HG03378 (cell line): Measurements from ENCODE around the gene KAT6B.
"Not testable (repeated sequence)": the region's sequence is repeated elsewhere in the genome, so short reads cannot be mapped to it uniquely, and the experiment has no call there.

Source experiments
- ATAC-seq: cut with Tn5 transposase; IDR thresholded peaks from one replicate; pipeline ENCODE4 v1.9.1; 2021; ENCODE audit warnings: mild to moderate bottlenecking, moderate library complexity; ENCODE audit not compliant: unreplicated experiment

Gene KAT6B

DNA sequence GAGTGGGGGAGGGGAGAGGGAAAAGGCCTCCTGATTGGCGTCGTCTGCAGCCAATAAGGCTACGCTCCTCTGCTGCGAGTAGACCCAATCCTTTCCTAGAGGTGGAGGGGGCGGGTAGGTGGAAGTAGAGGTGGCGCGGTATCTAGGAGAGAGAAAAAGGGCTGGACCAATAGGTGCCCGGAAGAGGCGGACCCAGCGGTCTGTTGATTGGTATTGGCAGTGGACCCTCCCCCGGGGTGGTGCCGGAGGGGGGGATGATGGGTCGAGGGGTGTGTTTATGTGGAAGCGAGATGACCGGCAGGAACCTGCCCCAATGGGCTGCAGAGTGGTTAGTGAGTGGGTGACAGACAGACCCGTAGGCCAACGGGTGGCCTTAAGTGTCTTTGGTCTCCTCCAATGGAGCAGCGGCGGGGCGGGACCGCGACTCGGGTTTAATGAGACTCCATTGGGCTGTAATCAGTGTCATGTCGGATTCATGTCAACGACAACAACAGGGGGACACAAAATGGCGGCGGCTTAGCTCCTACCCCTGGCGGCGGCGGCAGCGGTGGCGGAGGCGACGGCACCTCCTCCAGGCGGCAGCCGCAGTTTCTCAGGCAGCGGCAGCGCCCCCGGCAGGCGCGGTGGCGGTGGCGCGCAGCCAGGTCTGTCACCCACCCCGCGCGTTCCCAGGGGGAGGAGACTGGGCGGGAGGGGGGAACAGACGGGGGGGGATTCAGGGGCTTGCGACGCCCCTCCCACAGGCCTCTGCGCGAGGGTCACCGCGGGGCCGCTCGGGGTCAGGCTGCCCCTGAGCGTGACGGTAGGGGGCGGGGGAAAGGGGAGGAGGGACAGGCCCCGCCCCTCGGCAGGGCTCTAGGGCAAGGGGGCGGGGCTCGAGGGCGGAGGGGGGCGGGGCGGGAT is at the start of gene KAT6B:
Gene KAT6B (plus strand): TSS at position 459 of the 903 bp plus-strand sequence. CDS start 16,258 bp downstream, outside the sequence.
- peak; percentile 95 for ATAC-seq

- ATAC-seq, result no peak
Measured at GRCh38 chr10:74778436-74779094, 47.8 kb upstream of the KAT6B start.

DNA sequence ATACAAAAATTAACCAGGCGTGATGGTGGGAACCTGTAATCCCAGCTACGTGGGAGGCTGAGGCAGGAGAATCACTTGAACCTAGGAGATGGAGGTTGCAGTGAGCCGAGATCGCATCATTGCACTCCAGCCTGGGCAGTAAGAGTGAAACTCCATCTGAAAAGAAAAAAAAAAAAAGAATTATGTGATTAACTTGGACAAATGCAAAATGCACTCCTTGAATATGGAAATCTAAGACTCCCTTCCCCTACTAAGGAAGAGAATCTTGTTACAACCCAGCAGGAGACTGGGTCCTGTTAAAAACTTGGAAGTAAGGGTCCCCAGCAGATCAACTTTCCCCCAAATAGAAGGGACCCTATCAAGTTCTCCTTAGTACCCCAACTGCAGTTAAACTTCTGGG is 44.5 kb upstream of the KAT6B start:
- ATAC-seq, result not testable (repeated sequence)

GRCh38 chr10:74784462-74784861 is 41.9 kb upstream of the KAT6B start:
- ATAC-seq, result no peak

GRCh38 chr10:74786126-74786525 is 40.3 kb upstream of the KAT6B start:
- ATAC-seq, result no peak

GRCh38 chr10:74787457-74787856 is 38.9 kb upstream of the KAT6B start:
- ATAC-seq, result no peak

- not testable (repeated sequence) for ATAC-seq
Measured at GRCh38 chr10:74791979-74792378, 34.4 kb upstream of the KAT6B start.

- no peak for ATAC-seq
Measured at GRCh38 chr10:74792726-74793125, 33.7 kb upstream of the KAT6B start.

DNA sequence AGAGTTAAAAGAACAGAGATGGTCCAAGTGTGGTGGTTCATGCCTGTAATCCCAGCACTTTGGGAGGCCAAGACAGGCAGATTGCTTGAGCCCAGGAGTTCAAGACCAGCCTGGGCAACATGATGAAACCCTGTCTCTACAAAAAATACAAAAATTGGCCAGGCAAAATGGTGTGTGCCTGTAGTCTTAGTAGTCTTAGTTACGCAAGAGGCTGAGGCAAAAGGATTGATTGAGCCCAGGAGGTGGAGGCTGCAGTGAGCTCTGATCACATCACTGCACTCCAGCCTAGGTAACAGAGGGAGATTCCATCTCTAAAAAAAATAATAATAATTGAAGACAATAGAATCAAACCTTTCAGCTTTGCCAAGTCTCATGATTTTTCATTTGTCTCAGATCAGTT is 33.2 kb upstream of the KAT6B start:
- ATAC-seq, result not testable (repeated sequence)

DNA sequence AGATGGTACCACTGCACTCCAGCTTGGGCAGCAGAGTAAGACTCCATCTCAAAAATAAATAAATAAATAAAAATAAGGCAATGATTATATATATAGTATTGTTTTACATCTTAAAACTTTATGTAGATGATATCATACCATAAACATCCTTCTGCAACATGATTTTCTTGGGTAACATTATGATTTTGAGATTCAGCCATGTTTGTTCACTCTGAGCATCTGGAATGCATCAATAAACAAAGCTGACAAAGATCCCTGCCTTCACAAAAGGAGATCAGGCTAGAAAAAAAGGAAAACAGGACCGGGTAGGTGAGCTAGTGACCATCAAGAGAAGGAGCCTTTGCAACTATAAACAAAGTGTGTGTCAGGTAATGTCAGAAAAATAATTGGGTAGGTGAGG is 31.9 kb upstream of the KAT6B start:
- no peak for ATAC-seq

DNA sequence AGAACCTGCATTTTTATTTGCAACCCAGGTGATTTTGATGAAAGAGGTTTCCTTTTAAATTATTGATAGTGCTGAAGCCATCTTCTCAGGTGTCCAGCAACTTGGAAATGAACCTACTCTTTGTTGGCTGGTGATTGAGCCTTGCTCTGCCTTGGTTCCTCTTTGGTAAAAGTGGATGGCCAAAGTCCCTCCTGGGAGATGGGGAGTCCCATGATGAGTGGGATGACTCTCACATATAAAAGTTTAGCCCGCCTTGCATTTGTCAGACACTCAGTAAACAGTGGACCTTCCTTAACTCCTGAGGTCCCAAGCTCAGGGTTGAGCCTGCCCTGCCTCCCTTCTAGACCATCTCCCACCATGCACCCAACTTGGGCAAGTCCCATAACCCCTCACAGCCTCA is 28.9 kb upstream of the KAT6B start:
- no peak for ATAC-seq

DNA sequence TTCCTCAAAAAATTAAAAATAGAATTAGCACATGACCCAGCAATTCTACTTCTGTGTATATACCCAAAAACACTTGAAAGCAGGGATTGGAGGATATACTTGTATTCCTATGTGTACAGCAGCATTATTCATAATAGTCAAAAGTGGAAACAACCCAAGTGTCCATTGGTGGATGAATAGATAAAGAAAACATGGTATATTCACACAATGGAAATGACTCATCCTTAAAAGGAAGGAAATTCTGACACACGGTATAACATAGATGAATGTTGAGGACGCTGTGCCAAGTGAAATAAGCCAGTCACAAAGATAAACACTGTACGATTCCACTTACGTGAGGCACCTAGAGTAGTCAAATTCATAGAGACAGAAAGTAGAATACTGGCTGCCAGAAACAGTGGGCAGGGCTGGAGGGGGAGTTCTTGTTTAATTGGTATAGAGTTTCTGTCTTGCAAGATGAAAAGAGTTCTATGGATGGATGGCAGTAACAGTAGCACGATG is 26.6 kb upstream of the KAT6B start:
- no peak for ATAC-seq

DNA sequence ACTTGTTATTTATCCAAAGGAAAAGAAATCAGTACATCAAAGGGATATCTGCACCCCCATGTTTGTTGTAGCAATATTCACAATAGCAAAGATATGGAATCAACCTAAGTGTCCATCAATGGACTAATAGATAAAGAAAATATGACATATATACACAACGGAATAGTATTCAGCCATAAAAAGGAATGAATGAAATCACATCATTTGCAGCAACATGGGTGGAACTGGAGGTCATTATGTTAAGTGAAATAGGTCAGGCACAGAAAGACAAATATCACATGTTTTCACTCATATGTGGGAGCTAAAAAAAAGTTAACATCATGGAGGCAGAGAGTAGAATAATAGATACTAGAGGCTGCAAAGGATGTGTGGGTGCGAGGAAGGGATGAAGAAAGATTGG is 25.0 kb upstream of the KAT6B start:
- ATAC-seq, result no peak

GRCh38 chr10:74808501-74808900 is 17.9 kb upstream of the KAT6B start:
- no peak for ATAC-seq

DNA sequence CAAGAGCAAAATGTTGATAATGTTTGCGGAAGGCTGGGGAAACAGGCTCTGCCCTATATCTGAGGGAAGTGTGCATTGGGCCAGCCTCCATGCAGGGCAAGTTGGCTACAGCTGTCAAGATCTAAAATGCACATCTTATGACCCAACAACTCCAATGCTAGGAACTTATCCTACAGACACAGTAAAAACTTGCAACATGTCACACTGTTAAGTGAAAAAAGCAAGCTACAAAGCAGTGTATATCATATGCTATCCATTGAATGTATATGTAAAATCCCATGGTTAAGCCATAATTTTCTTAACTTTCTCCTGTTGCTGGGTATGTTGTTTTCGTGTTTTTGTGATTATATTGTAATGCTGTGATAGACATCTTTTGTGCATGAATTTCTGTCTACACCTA is 16.3 kb upstream of the KAT6B start:
- no peak for ATAC-seq

DNA sequence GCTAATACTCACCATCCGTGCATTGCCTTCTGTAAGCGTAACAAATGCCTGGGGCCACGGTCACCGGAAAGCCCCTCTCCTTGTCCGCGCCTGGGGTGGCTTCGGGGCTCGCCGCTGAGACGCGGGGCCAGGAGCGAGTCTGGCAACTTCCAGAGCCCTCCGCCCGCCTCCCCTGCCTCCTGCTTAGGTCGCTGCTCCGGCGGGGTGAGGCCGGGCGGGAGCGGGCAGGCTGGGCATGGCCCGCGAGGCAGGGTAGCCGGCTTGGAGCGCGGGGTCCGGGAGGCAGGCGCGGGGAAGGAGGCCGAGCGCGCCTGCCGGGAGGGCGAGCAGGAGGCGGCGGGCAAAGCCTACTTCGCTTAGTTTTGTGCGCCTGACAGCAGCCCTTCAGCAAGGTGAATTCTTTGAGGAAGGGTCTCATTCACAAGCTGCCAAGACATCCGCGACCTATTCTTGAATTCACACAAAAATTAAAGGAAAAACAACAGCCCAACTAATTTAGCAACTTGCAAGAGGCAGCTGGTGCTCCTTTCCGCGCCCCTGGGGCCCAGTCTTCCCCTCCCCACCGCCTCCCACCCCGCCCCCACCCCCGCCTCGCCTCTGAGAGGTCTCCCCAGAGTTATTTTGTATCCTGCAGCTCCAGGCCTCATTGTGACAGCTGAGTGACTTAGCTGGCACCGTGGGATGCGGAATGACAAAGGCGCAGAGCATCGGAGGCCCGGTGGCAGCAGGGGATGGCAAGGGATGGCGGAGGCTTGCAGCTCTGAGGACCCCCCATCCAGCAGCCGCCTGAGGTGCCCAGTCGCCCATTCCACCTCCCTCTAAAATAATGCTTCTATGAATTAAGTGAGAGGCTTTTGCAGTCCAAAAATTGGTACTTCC is 12.8 kb upstream of the KAT6B start:
- ATAC-seq, result no peak

- ATAC-seq, result no peak
Measured at GRCh38 chr10:74814797-74815196, 11.6 kb upstream of the KAT6B start.

GRCh38 chr10:74816824-74817498 is 9.4 kb upstream of the KAT6B start:
- no peak for ATAC-seq

GRCh38 chr10:74821501-74821900 is 4.9 kb upstream of the KAT6B start:
- ATAC-seq, result no peak

DNA sequence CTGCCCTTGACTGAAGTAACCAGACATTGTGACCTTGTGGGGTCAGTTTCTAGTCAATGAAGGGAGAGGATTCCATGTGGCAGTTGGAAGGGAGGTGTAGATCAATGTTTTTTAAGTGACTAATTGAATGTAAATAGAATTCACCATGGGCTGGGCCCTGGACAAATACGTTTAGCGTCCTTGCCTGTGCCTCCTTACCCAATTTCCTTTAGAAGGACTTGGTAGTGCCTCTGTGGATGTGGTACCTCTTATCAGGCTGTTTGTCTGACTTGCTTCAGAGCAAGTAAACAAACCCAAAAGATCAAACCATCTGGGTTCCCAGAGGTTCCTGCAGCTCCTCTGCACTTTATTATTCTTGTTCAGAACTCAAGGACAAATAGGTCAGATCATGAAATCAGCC is 4.3 kb upstream of the KAT6B start:
- no peak for ATAC-seq
